HEK293 (cell line): ENCODE results near the gene MTFMT.

ENCODE experiments used
- CTCF ChIA-PET: fragments of 350-600 bp; formaldehyde crosslinking; extraction: SDS; loops from one replicate; lab custom pipeline; 2021; ENCODE audit warnings: antibody characterized with exemption; lab: Yijun Ruan, JAX
- POLR2A ChIA-PET: fragments of 300-600 bp; formaldehyde crosslinking; extraction: SDS; loops from one replicate; lab custom pipeline; 2020; ENCODE audit warnings: antibody characterized with exemption, inconsistent platforms; lab: Yijun Ruan, JAX
- H3K27ac ChIP-seq: fragments of 200-500 bp; sonication (Bioruptor generic); 2 replicates; pipeline ENCODE4 v1.5.1; 2014; ENCODE audit warnings: low read depth, low read length, control low read depth, inconsistent platforms; ENCODE audit errors: extremely low read depth
- H3K36me3 ChIP-seq, 2 experiments: fragments of 200-500 bp in 1 of 2; sonication (Bioruptor generic) in 1 of 2; 1 replicate in 1 of 2; 2 replicates in 1 of 2; pipeline ENCODE4 v1.5.1; 2014 to 2017; ENCODE audit warnings: inconsistent platforms in 2 of 2, low read length in 2 of 2; ENCODE audit not compliant: control insufficient read depth in 2 of 2, insufficient read depth in 1 of 2
- H3K4me1 ChIP-seq: fragments of 200-500 bp; sonication (Bioruptor generic); 2 replicates; pipeline ENCODE4 v1.5.1; 2014; ENCODE audit warnings: mild to moderate bottlenecking, low read length, inconsistent platforms; ENCODE audit not compliant: control insufficient read depth, insufficient read depth
- H3K4me3 ChIP-seq: 2 replicates; pipeline ENCODE4 v1.5.1; 2011; ENCODE audit warnings: low read depth, mild to moderate bottlenecking, control low read depth, low read length, moderate library complexity
- H3K9me3 ChIP-seq: fragments of 200-500 bp; sonication (Bioruptor generic); 2 replicates; pipeline ENCODE4 v1.5.1; 2014; ENCODE audit warnings: low read depth, low read length, inconsistent platforms; ENCODE audit not compliant: control insufficient read depth, insufficient read depth
- BCL6B ChIP-seq: fragments of 450-650 bp; formaldehyde crosslinking; IDR thresholded peaks from 2 replicates; pipeline ENCODE4 v1.5.1; 2017; ENCODE audit warnings: missing biosample characterization, missing genetic modification characterization
- FEZF1 ChIP-seq: fragments of 450-650 bp; formaldehyde crosslinking; IDR thresholded peaks from 2 replicates; pipeline ENCODE4 v1.5.1; 2016; ENCODE audit warnings: missing biosample characterization, missing genetic modification characterization
- HIC1 ChIP-seq: fragments of 450-650 bp; formaldehyde crosslinking; IDR thresholded peaks from 2 replicates; pipeline ENCODE4 v1.5.1; 2016; ENCODE audit warnings: missing biosample characterization, missing genetic modification characterization
- INSM2 ChIP-seq: fragments of 450-650 bp; formaldehyde crosslinking; IDR thresholded peaks from 2 replicates; pipeline ENCODE4 v1.5.1; 2016; ENCODE audit warnings: missing biosample characterization, missing genetic modification characterization
- OSR2 ChIP-seq: fragments of 450-650 bp; formaldehyde crosslinking; IDR thresholded peaks from 2 replicates; pipeline ENCODE4 v1.5.1; 2016; ENCODE audit warnings: missing biosample characterization, missing genetic modification characterization
- PRDM10 ChIP-seq: fragments of 450-650 bp; formaldehyde crosslinking; IDR thresholded peaks from 2 replicates; pipeline ENCODE4 v1.5.1; 2016; ENCODE audit warnings: missing biosample characterization, missing genetic modification characterization
- YY1 ChIP-seq: fragments of 450-650 bp; formaldehyde crosslinking; IDR thresholded peaks from 2 replicates; pipeline ENCODE4 v1.5.1; 2018; ENCODE audit warnings: missing biosample characterization, missing genetic modification characterization
- ZNF184 ChIP-seq: fragments of 450-650 bp; IDR thresholded peaks from 2 replicates; pipeline ENCODE4 v1.5.1; 2018; ENCODE audit warnings: missing biosample characterization, mild to moderate bottlenecking, missing genetic modification characterization
- ZNF274 ChIP-seq, 2 experiments: fragments of 200-500 bp in 1 of 2; fragments of 450-650 bp in 1 of 2; sonication (Bioruptor generic) in 1 of 2; formaldehyde crosslinking in 1 of 2; IDR thresholded peaks; 2 replicates each; pipeline versions ENCODE4 v1.5.1 to v1.6.1; 2014 to 2016; ENCODE audit warnings: borderline replicate concordance in 1 of 2, inconsistent platforms in 1 of 2, low read length in 1 of 2, missing biosample characterization in 1 of 2, missing genetic modification characterization in 1 of 2
- ZNF423 ChIP-seq: fragments of 450-650 bp; formaldehyde crosslinking; IDR thresholded peaks from 2 replicates; pipeline ENCODE4 v1.5.1; 2016; ENCODE audit warnings: missing biosample characterization, missing genetic modification characterization
- ZNF501 ChIP-seq: fragments of 450-650 bp; formaldehyde crosslinking; IDR thresholded peaks from 2 replicates; pipeline ENCODE4 v1.5.1; 2016; ENCODE audit warnings: missing biosample characterization, missing genetic modification characterization
- ZNF544 ChIP-seq: fragments of 450-650 bp; formaldehyde crosslinking; IDR thresholded peaks from 2 replicates; pipeline ENCODE4 v1.5.0; 2017; ENCODE audit warnings: missing biosample characterization, missing genetic modification characterization
- ZNF571 ChIP-seq: fragments of 450-650 bp; formaldehyde crosslinking; IDR thresholded peaks from 2 replicates; pipeline ENCODE4 v1.5.0; 2017; ENCODE audit warnings: missing biosample characterization, missing genetic modification characterization
- ZNF596 ChIP-seq: fragments of 450-650 bp; IDR thresholded peaks from 2 replicates; pipeline ENCODE4 v1.5.0; 2018; ENCODE audit warnings: missing biosample characterization, mild to moderate bottlenecking, missing genetic modification characterization, moderate library complexity
- ZNF621 ChIP-seq: fragments of 450-650 bp; formaldehyde crosslinking; IDR thresholded peaks from 2 replicates; pipeline ENCODE4 v1.5.1; 2017; ENCODE audit warnings: missing biosample characterization, missing genetic modification characterization
- ZNF639 ChIP-seq: fragments of 450-650 bp; formaldehyde crosslinking; IDR thresholded peaks from 2 replicates; pipeline ENCODE4 v1.5.1; 2016; ENCODE audit warnings: missing biosample characterization, missing genetic modification characterization
- ZNF658 ChIP-seq: fragments of 450-650 bp; formaldehyde crosslinking; IDR thresholded peaks from 2 replicates; pipeline ENCODE4; 2016; ENCODE audit warnings: missing biosample characterization, missing genetic modification characterization
- ZNF837 ChIP-seq: fragments of 450-650 bp; formaldehyde crosslinking; IDR thresholded peaks from 2 replicates; pipeline ENCODE4 v1.5.1; 2016; ENCODE audit warnings: missing biosample characterization, missing genetic modification characterization
- ZSCAN30 ChIP-seq: fragments of 450-650 bp; IDR thresholded peaks from 2 replicates; pipeline ENCODE4 v1.5.1; 2018; ENCODE audit warnings: missing biosample characterization, mild to moderate bottlenecking, missing genetic modification characterization, moderate library complexity

MTFMT gene

GRCh38 chr15:64991536-64992135, 37.8 kb downstream of the MTFMT start:
- ChIA-PET POLR2A (no interaction called here), CTCF (no interaction called here)
- Histone ChIP-seq H3K4me3 (no peak overlapping the region), H3K36me3 (no peaks in the 10 kb centered on the region), H3K4me1 (no peaks in the 10 kb centered on the region), H3K27ac (no peak overlapping the region)
- TF ChIP-seq ZNF621 (tag by site-specific recombination) (no peak), ZNF596 (no peak), FEZF1 (tag by site-specific recombination) (no peak), HIC1 (no peak), ZNF501 (tag by site-specific recombination) (no peak), ZNF571 (tag by site-specific recombination) (no peak), ZNF837 (no peak), YY1 (tag by site-specific recombination) (no peak), ZNF658 (tag by site-specific recombination) (no peak), ZNF274 (IDR thresholded peaks at IDR 0.05; ENCODE audit: low read length) (no peak), ZNF274 (tag by site-specific recombination; IDR thresholded peaks at IDR 0.05; ENCODE audit: borderline replicate concordance) (no peak), PRDM10 (tag by site-specific recombination) (no peak), OSR2 (tag by site-specific recombination) (no peak), ZSCAN30 (tag by site-specific recombination) (no peak), ZNF639 (tag by site-specific recombination) (no peak), ZNF184 (no peak), ZNF544 (tag by site-specific recombination) (no peak), BCL6B (tag by site-specific recombination) (no peak), INSM2 (tag by site-specific recombination) (no peak), ZNF423 (tag by site-specific recombination) (no peak)
- TF ChIP-seq, all 188 proteins: peak for 0
- H3K9me3 ChIP-seq, result no peaks in the 10 kb centered on the region
